ENCODE results near the gene DOCK9. TPM values are rescaled to one million over a fixed set of nuclear protein-coding genes. Genes with fewer than 3 reads are reported as not detected.

The DOCK9 gene
- total and polyA plus RNA-seq, 2 experiments from 2014 or later, result 8.5 to 57.7 TPM

DNA sequence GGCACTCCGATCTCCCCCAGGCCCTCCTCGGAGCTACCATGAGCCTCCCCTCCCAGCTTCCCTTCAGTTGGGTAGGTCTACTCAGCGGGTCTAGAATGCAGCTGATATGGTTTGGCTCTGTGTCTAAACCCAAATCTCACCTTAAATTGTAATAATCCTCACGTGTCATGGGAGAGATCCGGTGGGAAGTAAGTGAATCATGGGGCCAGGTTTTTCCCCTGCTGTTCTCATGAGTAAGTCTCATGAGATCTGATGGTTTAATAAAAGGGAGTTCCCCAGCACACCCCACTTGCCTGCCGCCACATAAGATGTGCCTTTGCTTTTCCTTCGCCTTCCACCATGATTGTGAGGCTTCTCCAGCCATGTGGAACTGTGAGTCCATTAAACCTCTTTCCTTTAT is 14.5 kb upstream of the DOCK9 start:
- ATAC-seq, result no peak
- Histone ChIP-seq H3K9me2 (ENCODE audit: insufficient read depth) (no peaks in the 10 kb centered on the region), H3K4me1 (ENCODE audit: insufficient read depth) (peaks cover 12% of the 10 kb centered on the region), H2AFZ (no peak overlapping the region), H3K27me3 (ENCODE audit: insufficient read depth) (no peaks in the 10 kb centered on the region), H3K27ac (ENCODE audit: low read depth) (no peak overlapping the region), H3K4me3 (no peak overlapping the region), H4K20me1 (replicated peaks; ENCODE audit: insufficient read depth) (no peaks in the 10 kb centered on the region), H3K79me2 (replicated peaks; ENCODE audit: insufficient read depth) (no peaks in the 10 kb centered on the region), H3K36me3 (ENCODE audit: insufficient read depth) (no peaks in the 10 kb centered on the region), H3K4me2 (no peak overlapping the region), H3F3A (replicated peaks; ENCODE audit: low read depth) (no peaks in the 10 kb centered on the region)
- no peaks in the 10 kb centered on the region for H3K36me3 Mint-ChIP-seq (ENCODE audit: low read depth)
- H3K4me3 Mint-ChIP-seq, result no peak overlapping the region
- TF ChIP-seq EZH2phosphoT487 (IDR thresholded peaks at IDR 0.05; ENCODE audit: unreplicated experiment) (no peak), CREB1 (CRISPR knock-in tag; IDR thresholded peaks at IDR 0.05; ENCODE audit: low read depth) (no peak), ZNF462 (CRISPR knock-in tag; IDR thresholded peaks at IDR 0.05) (no peak), ETS1 (IDR thresholded peaks at IDR 0.05) (no peak), ZNF114 (CRISPR knock-in tag; IDR thresholded peaks at IDR 0.05) (no peak), NANOG (IDR thresholded peaks at IDR 0.05; ENCODE audit: borderline replicate concordance) (no peak), ZNF331 (CRISPR knock-in tag; IDR thresholded peaks at IDR 0.05; ENCODE audit: low read depth) (no peak), STAT1 (IDR thresholded peaks at IDR 0.05; ENCODE audit: unreplicated experiment) (no peak), POLR2AphosphoS5 (IDR thresholded peaks at IDR 0.05; ENCODE audit: low read depth) (no peak)
- TF ChIP-seq, protein P1, sequence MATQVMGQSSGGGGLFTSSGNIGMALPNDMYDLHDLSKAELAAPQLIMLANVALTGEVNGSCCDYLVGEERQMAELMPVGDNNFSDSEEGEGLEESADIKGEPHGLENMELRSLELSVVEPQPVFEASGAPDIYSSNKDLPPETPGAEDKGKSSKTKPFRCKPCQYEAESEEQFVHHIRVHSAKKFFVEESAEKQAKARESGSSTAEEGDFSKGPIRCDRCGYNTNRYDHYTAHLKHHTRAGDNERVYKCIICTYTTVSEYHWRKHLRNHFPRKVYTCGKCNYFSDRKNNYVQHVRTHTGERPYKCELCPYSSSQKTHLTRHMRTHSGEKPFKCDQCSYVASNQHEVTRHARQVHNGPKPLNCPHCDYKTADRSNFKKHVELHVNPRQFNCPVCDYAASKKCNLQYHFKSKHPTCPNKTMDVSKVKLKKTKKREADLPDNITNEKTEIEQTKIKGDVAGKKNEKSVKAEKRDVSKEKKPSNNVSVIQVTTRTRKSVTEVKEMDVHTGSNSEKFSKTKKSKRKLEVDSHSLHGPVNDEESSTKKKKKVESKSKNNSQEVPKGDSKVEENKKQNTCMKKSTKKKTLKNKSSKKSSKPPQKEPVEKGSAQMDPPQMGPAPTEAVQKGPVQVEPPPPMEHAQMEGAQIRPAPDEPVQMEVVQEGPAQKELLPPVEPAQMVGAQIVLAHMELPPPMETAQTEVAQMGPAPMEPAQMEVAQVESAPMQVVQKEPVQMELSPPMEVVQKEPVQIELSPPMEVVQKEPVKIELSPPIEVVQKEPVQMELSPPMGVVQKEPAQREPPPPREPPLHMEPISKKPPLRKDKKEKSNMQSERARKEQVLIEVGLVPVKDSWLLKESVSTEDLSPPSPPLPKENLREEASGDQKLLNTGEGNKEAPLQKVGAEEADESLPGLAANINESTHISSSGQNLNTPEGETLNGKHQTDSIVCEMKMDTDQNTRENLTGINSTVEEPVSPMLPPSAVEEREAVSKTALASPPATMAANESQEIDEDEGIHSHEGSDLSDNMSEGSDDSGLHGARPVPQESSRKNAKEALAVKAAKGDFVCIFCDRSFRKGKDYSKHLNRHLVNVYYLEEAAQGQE (IDR thresholded peaks at IDR 0.05; ENCODE audit: unreplicated experiment), result no peak
- H3K4me1 Mint-ChIP-seq, result peaks cover 29% of the 10 kb centered on the region
- no peak for DNase-seq (ENCODE audit: low spot score)
- H3K27me3 Mint-ChIP-seq (ENCODE audit: insufficient read depth, low read depth, poor library complexity), result peaks cover 2% of the 10 kb centered on the region
- no peak overlapping the region for H3K27ac Mint-ChIP-seq
- no peaks in the 10 kb centered on the region for H3K9me3 Mint-ChIP-seq
